Measurements from ENCODE around the gene RACK1.

RACK1 gene

GRCh38 chr5:181197326-181197951, 46.3 kb downstream of the RACK1 start:
- H4K20me1 ChIP-seq (ENCODE audit: insufficient read depth, low read length): no peaks in the 10 kb centered on the region
- H3F3A ChIP-seq (ENCODE audit: insufficient read depth, low read length): no peaks in the 10 kb centered on the region
- H3K36me3 ChIP-seq (ENCODE audit: insufficient read depth, low read length): no peaks in the 10 kb centered on the region
- H3K4me1 ChIP-seq (ENCODE audit: insufficient read depth, low read length, severe bottlenecking): peaks cover 7% of the 10 kb centered on the region
- no peak overlapping the region for H3K9ac ChIP-seq (ENCODE audit: low read length)
- H3K4me3 ChIP-seq (ENCODE audit: low read depth, low read length, poor library complexity, severe bottlenecking): no peak overlapping the region
- no peak overlapping the region for H3K4me2 ChIP-seq (ENCODE audit: low read length)
- H3K27me3 ChIP-seq (ENCODE audit: insufficient read depth, low read length): peaks cover 14% of the 10 kb centered on the region
- no peak for TF ChIP-seq CTCF (IDR thresholded peaks at IDR 0.05; ENCODE audit: low read length)
- TF ChIP-seq EZH2 (IDR thresholded peaks at IDR 0.05; ENCODE audit: borderline replicate concordance, low read length): no peak
- no peaks in the 10 kb centered on the region for H3K9me3 ChIP-seq (ENCODE audit: low read length)
- H3K27ac ChIP-seq (ENCODE audit: low read depth, low read length, poor library complexity, severe bottlenecking): no peak overlapping the region
- no peaks in the 10 kb centered on the region for H3K9me2 ChIP-seq (ENCODE audit: low read depth, low read length)
- H3K79me2 ChIP-seq (ENCODE audit: insufficient read depth, low read length): no peaks in the 10 kb centered on the region
- H2AFZ ChIP-seq (ENCODE audit: low read length): no peak overlapping the region

- Histone ChIP-seq H3K79me2 (ENCODE audit: insufficient read depth, low read length) (no peaks in the 10 kb centered on the region), H3K9me3 (ENCODE audit: low read length) (no peaks in the 10 kb centered on the region), H3K9ac (ENCODE audit: low read length) (no peak overlapping the region), H3K27me3 (ENCODE audit: insufficient read depth, low read length) (peaks cover 7% of the 10 kb centered on the region; the same call in 1 of the 2 replicates), H3F3A (ENCODE audit: insufficient read depth, low read length) (no peaks in the 10 kb centered on the region), H3K9me2 (ENCODE audit: low read depth, low read length) (no peaks in the 10 kb centered on the region), H3K27ac (ENCODE audit: low read depth, low read length, poor library complexity, severe bottlenecking) (no peak overlapping the region), H3K36me3 (ENCODE audit: insufficient read depth, low read length) (no peaks in the 10 kb centered on the region), H3K4me2 (ENCODE audit: low read length) (no peak overlapping the region), H4K20me1 (ENCODE audit: insufficient read depth, low read length) (no peaks in the 10 kb centered on the region), H2AFZ (ENCODE audit: low read length) (no peak overlapping the region), H3K4me3 (ENCODE audit: low read depth, low read length, poor library complexity, severe bottlenecking) (no peak overlapping the region), H3K4me1 (ENCODE audit: insufficient read depth, low read length, severe bottlenecking) (peaks cover 9% of the 10 kb centered on the region)
- TF ChIP-seq CTCF (IDR thresholded peaks at IDR 0.05; ENCODE audit: low read length): no peak
- no peak for TF ChIP-seq EZH2 (IDR thresholded peaks at IDR 0.05; ENCODE audit: borderline replicate concordance, low read length)
Observed at GRCh38 chr5:181195249-181195761, 48.4 kb downstream of the RACK1 start.

GRCh38 chr5:181194489-181195248, 49.0 kb downstream of the RACK1 start:
- Histone ChIP-seq H3K9ac (ENCODE audit: low read length) (no peak overlapping the region), H3K9me2 (ENCODE audit: low read depth, low read length) (no peaks in the 10 kb centered on the region), H2AFZ (ENCODE audit: low read length) (no peak overlapping the region), H3F3A (ENCODE audit: insufficient read depth, low read length) (no peaks in the 10 kb centered on the region), H3K9me3 (ENCODE audit: low read length) (no peaks in the 10 kb centered on the region), H3K4me2 (ENCODE audit: low read length) (no peak overlapping the region), H4K20me1 (ENCODE audit: insufficient read depth, low read length) (no peaks in the 10 kb centered on the region), H3K27me3 (ENCODE audit: insufficient read depth, low read length) (peaks cover 1% of the 10 kb centered on the region; the same call in 1 of the 2 replicates), H3K79me2 (ENCODE audit: insufficient read depth, low read length) (no peaks in the 10 kb centered on the region), H3K36me3 (ENCODE audit: insufficient read depth, low read length) (no peaks in the 10 kb centered on the region), H3K4me1 (ENCODE audit: insufficient read depth, low read length, severe bottlenecking) (peaks cover 9% of the 10 kb centered on the region), H3K4me3 (ENCODE audit: low read depth, low read length, poor library complexity, severe bottlenecking) (no peak overlapping the region), H3K27ac (ENCODE audit: low read depth, low read length, poor library complexity, severe bottlenecking) (no peak overlapping the region)
- TF ChIP-seq CTCF (IDR thresholded peaks at IDR 0.05; ENCODE audit: low read length) (no peak), EZH2 (IDR thresholded peaks at IDR 0.05; ENCODE audit: borderline replicate concordance, low read length) (no peak)

All from OCI-LY1 (cell line).